NK-92 (cell line): Measurements from ENCODE around the gene ITCH.
"Not testable (repeated sequence)": the region's sequence is repeated elsewhere in the genome, so short reads cannot be mapped to it uniquely, and the experiment has no call there.

Experiments
- DNase-seq: peaks from one replicate; lab custom pipeline; 2025; ENCODE audit not compliant: unreplicated experiment; lab: John Stamatoyannopoulos, UW

Gene ITCH

DNA sequence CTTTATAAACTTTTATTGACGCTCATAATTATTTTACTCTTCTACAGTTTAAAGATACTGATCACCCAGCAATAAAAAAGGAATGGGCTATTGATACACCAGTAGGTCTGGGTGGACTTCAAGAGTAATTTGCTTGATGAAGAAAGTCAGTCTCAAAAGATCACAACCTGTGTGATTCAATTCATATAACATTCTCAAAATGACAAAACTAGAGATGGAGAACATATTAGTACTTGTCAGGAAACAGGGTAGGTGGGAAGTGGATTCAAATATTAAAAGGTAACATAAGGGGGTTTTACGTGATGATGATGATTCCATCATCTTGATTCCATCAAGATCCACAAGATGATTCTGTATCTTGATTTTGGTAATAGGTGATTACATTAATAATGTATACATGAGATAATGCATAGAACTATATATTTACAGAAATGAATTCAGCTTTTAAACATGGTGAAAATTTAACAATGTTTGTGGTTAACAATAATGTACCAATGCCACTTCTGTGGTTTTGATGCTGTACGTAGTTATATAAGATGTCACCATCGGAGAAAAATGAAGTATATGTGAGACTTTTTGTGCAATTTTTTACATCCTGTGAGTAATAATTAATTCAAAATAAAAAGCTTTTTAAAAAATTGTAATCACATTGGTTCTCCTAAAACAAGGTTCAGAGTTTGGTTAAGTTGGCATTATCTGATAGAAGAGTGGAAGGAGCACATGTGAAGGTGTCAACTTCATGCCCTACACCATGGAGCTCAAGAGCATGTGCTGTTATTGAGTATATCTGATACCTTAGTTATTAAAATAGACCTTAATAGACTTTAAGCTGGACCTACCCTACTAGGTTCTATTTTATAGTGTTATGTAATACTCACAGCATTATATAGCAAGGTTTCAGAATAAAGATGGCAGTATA is 86.9 kb downstream of the ITCH start:
- DNase-seq: no peak

DNA sequence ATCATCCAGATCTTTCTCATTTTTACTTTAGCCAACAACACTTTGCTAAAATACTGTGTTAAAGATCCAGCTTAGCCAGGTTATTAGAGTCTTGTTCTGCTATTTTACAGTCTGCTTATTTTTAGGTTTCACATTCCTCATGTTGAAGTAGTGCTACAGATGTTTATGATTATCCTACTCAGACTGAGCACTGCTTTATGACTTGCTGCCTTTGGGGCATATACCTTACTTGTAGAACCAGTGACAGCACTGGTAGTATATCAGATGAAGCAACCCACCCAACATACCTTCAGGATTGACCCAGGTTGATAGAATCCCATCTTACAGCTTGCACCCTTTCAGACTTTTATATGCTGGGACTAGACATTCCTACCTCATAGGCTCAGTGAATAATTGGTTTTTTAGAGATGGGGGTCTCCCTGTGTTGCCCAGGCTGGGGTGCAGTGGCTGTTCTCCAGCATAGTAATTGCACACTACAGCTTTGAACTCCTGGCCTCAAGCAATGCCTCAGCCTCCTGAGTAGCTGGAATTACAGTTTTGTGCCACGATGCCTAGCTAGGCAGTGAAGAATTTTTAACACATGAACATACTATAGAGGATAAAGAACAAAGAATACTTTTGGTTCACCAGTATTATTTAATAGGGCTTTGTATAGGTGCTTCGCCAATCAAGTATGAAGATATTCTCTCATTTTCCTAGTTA is 89.4 kb downstream of the ITCH start:
- DNase-seq: no peak

DNA sequence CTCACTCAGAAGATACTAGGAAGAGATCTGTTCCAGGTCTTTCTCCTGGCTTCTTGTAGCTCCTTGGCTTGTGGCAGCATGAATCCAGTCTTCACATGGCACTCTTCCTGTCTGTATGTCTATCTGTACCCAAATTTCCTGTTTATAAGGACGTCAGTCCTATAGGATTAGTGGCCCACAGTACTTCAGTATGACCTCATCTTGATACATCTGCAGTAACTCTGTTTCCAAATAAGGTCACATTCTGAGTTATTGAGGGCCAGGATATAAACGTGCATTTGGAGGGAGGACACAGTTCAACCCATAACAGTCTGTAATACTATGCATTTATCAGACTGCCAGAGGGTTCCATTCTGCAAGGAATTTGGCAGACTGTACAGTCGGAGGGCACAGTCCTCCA is 95.6 kb downstream of the ITCH start:
- DNase-seq: no peak

DNA sequence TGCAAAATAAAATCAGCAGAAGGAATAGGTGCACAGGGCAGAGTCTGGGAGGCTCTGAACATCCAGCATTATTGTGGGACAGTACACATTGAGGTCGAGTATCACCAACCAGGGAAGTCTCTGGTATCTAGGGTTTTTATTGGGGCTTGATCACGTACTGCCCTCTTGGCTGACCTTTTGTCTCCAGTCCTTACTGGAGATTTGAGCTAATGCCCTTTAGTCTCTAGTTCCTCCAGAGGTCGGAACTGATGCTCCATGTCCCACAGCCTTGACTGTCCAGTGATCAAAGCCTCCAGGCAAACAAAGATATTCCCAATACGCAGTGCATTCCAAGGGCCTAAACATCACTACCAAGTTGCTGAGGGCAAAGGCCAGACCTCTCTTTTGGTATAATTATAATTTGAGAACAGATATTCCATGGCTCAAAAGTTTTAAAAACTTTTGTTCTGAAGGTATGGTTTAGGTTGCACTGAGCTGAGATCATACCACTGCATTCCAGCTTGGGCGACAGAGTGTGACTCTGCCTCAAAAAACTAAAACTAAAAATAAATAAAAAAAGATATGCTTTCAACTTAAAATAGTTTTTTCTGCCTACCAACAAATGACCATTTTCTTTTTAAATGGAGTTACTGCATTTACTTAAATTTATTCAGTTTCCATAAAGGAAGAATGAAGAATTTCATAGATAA is 96.3 kb downstream of the ITCH start:
- no peak for DNase-seq

DNA sequence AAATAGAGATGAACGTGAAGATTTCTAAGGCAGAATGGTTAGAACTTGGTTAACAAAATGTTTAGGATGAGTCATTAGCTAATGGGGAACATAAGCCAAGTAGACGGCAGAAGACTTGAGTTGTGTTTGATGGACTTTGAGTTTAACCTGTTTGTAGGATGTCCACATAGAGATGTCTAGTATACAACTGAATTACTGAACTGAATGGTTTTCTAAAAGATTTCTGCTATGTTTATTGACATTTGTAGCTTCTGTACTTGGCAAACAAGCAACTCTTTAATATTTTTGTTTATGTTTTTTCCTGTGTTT is 98.7 kb downstream of the ITCH start:
- DNase-seq: no peak

DNA sequence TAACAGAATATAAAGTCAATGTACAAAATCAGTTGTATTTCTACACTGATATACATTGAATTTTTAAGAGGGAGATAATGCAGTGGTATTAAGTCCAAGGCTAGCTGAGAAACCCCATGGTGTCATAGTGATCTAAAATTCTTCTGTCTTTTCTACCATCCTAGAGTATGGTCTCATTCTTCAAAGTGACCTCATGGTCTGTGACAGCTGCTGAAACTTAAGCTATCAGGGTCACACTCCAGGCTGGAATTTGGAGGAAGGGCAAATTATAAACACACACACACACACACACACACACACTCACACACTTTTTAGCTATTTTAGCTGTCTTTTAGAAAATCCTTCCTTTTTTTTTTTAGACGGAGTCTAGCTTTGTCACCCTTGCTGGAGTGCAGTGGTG is 105.9 kb downstream of the ITCH start:
- no peak for DNase-seq

GRCh38 chr20:34472246-34472925 is 109.3 kb downstream of the ITCH start:
- DNase-seq: no peak

GRCh38 chr20:34473262-34473883 is 110.3 kb downstream of the ITCH start:
- no peak for DNase-seq

GRCh38 chr20:34475979-34476736 is 113.1 kb downstream of the ITCH start:
- no peak for DNase-seq

DNA sequence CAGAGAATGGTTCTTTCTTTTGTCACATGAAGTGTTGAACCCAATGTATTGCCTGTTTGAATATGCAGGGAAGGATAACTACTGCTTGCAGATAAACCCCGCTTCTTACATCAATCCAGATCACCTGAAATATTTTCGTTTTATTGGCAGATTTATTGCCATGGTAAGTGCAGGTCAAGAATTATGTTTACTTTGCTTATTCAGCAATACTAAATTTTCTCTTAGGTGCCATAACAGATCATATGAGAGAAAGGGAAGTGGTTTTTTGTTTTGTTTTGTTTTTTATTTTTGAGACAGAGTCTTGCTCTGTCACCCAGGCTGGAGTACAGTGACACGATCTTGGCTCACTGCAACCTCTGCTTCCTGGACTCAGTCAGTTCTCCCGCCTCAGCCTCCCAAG is 116.6 kb downstream of the ITCH start:
- DNase-seq: no peak

DNA sequence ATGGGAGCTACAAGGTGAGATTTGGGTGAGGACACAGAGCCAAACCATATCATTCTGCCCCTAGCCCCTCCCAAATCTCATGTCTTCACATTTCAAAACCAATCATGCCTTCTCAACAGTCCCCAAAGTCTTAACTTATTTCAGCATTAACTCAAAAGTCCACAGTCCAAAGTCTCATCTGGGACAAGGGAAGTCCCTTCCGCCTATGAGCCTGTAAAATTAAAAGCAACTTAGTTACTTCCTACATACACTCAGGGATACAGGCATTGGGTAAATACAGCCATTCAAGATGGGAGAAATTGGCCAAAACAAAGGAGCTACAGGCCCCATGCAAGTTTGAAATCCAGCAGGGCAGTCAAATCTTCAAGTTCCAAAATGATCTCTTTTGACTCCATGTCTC is 119.1 kb downstream of the ITCH start:
- not testable (repeated sequence) for DNase-seq

- DNase-seq: not testable (repeated sequence)
Observed at GRCh38 chr20:34483585-34484220, 120.6 kb downstream of the ITCH start.

- no peak for DNase-seq
Observed at GRCh38 chr20:34485068-34485634, 122.1 kb downstream of the ITCH start.

DNA sequence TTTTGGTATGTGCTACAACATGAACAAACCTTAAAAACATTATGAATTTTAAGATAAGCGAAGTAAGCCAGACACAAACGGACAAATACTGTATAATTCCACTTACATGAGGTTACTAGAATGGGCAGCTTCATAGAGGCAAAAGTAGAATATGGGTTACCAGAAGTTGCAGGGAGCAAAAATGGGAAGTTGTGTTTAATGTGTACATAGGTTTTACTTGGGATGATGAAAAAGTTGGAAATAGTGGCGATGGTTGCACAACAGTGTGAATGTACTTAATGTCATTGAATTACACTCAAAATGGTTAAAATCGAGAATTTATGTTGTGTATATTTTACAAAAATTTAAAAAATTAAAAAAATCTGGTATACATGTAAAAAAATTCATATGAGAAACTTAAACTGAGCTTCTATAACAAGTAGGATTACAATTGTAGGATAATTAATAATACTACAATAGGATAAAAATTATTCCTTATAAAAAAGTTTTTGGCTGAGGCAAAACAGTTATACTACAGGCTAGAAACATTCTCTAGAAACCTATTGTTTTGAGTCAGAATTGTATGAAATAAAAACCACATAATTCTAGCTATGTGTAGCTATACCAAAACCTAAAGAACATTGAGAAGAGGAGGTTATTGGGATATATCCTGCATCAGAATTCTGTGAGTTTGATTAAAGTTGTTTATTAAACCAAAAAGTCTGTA is 128.3 kb downstream of the ITCH start:
- DNase-seq: no peak

DNA sequence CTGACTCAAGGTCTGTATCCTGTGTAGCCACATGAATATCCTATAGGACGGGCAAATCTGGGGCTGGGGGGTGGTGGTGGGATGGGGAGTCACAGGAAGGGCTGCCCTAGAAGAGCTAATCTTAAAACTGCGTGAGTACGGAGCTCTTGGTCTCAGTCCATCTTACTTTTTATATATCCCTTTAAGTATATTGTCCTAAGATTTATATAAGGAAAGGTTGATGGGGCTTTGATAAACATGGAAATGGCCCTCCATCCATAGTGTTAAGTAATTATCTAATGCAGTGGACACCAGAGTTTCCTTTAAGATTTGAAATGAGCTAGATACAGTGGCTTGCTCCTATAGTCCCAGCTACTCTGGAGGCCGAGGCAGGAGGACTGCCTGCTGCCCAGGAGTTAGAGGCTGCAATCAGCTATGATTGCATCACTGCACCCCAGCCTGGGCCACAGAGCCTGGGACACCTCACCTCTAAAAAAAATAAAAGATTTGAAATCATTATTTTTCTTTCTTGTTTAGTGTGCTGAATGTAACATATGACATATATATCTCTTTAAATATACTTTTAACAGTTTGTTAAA is 128.9 kb downstream of the ITCH start:
- no peak for DNase-seq

DNA sequence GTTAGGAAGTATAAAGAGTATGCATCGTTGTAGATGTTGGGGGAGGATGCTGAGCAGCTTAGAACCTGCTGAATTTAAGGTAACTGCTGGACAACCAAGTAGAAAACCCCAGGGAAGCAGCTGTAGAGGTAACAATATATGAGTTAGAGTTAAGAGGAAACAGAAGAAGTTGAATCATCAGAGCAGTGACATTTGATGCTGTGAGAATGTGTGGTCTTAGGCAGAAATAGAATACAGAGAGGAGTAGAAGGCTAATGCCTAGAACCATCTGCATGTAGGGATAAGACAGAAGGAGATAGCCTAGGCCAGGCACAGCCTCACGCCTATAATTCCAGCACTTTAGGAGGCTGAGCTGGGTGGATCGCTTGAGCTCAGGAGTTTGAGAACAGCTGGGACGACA is 130.6 kb downstream of the ITCH start:
- no peak for DNase-seq

GRCh38 chr20:34495307-34495706 is 132.2 kb downstream of the ITCH start:
- DNase-seq: no peak

- no peak for DNase-seq
Observed at GRCh38 chr20:34495916-34496315, 132.8 kb downstream of the ITCH start.
